GM23248 (cell line): ENCODE data around the gene ZNF263.

Source experiments
- EZH2 ChIP-seq: fragments of 200-600 bp; sonication (generic); IDR thresholded peaks from 2 replicates; pipeline ENCODE4 v1.6.1; 2018; ENCODE audit warnings: antibody characterized with exemption, mild to moderate bottlenecking; ENCODE audit not compliant: insufficient read depth, poor library complexity, severe bottlenecking
- EZH2phosphoT487 ChIP-seq: fragments of 200-600 bp; sonication (generic); IDR thresholded peaks from 2 replicates; pipeline ENCODE4 v1.6.1; 2018; ENCODE audit warnings: antibody characterized with exemption, moderate library complexity, mild to moderate bottlenecking, low read depth; ENCODE audit not compliant: insufficient read depth

DNA sequence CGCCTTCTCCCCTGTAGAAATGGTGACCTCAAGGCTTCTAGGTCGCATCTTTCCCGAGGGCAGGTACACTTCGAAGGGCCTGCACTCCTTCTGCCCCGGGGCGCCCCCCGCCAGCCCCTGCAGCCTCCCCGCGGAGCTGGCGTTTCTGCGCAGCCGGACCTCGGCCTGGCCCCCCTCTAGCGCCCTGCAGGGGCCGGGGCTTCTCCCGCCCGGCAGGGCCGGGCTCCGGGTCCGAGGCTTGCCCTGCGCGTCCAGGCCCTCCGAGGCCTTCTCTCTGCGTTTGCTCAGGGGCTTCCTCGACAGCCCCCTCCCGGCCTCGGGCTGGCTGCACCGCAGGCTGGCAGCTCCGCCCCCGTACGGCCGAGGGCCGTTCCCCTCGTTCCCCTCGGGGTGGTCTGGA lies 29.0 kb upstream of the ZNF263 start:
- TF ChIP-seq EZH2 (no peak), EZH2phosphoT487 (no peak)
